Measurements from ENCODE around the gene RFX1. TPM values are rescaled to one million over a fixed set of nuclear protein-coding genes. Genes with fewer than 3 reads are reported as not detected.

RFX1 gene
- total RNA-seq, 1 experiment from 2014 or later = 20.4 TPM

DNA sequence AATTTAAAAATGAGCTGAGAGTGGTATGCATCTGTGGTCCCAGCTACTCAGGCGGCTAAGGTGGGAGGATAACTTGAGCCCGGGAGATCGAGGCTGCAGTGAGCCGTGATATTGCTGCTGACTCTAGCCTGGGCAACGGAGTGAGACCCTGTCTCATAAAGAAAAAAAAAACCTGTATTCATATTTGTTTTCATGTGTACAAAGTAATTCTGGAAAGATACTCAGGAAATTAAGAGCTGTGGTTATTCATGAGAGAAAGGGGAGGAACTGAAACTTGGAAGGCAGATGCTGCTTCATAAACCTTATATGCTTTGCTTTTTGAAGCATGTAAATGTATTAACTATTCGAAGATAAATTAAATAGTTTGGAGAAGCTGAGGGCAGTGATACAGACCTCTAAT lies 13.0 kb upstream of the RFX1 start (continued):
- TF ChIP-seq, protein P1, sequence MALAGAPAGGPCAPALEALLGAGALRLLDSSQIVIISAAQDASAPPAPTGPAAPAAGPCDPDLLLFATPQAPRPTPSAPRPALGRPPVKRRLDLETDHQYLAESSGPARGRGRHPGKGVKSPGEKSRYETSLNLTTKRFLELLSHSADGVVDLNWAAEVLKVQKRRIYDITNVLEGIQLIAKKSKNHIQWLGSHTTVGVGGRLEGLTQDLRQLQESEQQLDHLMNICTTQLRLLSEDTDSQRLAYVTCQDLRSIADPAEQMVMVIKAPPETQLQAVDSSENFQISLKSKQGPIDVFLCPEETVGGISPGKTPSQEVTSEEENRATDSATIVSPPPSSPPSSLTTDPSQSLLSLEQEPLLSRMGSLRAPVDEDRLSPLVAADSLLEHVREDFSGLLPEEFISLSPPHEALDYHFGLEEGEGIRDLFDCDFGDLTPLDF (CRISPR knock-in tag; IDR thresholded peaks at IDR 0.05) = no peak
- no peak for TF ChIP-seq ESRRA (CRISPR knock-in tag; IDR thresholded peaks at IDR 0.05; ENCODE audit: borderline replicate concordance)
- TF ChIP-seq, protein P2, sequence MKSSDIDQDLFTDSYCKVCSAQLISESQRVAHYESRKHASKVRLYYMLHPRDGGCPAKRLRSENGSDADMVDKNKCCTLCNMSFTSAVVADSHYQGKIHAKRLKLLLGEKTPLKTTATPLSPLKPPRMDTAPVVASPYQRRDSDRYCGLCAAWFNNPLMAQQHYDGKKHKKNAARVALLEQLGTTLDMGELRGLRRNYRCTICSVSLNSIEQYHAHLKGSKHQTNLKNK (CRISPR knock-in tag; IDR thresholded peaks at IDR 0.05) = no peak
- TF ChIP-seq, protein P3, sequence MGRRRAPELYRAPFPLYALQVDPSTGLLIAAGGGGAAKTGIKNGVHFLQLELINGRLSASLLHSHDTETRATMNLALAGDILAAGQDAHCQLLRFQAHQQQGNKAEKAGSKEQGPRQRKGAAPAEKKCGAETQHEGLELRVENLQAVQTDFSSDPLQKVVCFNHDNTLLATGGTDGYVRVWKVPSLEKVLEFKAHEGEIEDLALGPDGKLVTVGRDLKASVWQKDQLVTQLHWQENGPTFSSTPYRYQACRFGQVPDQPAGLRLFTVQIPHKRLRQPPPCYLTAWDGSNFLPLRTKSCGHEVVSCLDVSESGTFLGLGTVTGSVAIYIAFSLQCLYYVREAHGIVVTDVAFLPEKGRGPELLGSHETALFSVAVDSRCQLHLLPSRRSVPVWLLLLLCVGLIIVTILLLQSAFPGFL (CRISPR knock-in tag; IDR thresholded peaks at IDR 0.05; ENCODE audit: borderline replicate concordance) = no peak
- TF ChIP-seq CREM (CRISPR knock-in tag; IDR thresholded peaks at IDR 0.05) = no peak
- TF ChIP-seq ZNF317 (CRISPR knock-in tag; IDR thresholded peaks at IDR 0.05; ENCODE audit: borderline replicate concordance, low read depth) = no peak
- no peak for TF ChIP-seq ZNF219 (CRISPR knock-in tag; IDR thresholded peaks at IDR 0.05; ENCODE audit: borderline replicate concordance)
- no peak for TF ChIP-seq TP53 (CRISPR knock-in tag; IDR thresholded peaks at IDR 0.05)

DNA sequence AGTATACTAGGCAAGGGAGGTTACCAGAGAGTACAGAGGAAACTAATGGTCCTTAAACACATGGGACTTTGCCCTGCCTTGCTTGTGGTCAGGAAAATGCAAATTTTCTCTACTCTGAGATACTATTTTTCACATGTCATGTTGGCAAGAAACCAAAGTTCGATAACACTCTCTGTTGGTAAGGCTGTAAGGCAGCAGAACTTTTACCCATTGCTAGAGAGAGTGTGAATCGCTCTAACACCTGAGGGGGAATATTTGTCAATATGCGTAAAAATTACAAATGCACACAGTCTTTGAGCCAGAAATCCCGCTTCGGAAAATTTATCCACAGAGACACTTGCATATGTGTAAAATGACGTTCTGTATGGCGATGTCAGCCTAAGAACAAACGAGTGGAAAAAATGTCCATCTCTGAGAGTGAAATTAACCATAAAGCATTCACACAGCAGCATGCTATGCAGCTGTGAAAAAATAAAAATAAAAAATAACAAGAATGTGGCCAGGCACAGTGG lies 9.5 kb upstream of the RFX1 start:
- DNase-seq (ENCODE audit: low spot score) (no peak), ATAC-seq (no peak)
- POLR2A ChIA-PET = no interaction called here
- CTCF ChIA-PET = interaction anchor here (0.6 to 1.0 kb wide), 3 partner anchors 32 to 150 kb away, joined by 3 to 5 read pairs (median 3); no protein-coding TSS in a partner anchor
- H3K36me3 Mint-ChIP-seq = no peaks in the 10 kb centered on the region
- no peaks in the 10 kb centered on the region for H3K4me1 Mint-ChIP-seq
- H3K4me3 Mint-ChIP-seq = no peak overlapping the region
- peaks cover 8% of the 10 kb centered on the region for H3K9me3 Mint-ChIP-seq
- H3K27me3 Mint-ChIP-seq (ENCODE audit: low read depth) = no peaks in the 10 kb centered on the region
- H3K27ac Mint-ChIP-seq = no peak overlapping the region
- no peak for TF ChIP-seq CREM (CRISPR knock-in tag; IDR thresholded peaks at IDR 0.05)
- TF ChIP-seq IRF2 (CRISPR knock-in tag; IDR thresholded peaks at IDR 0.05; ENCODE audit: borderline replicate concordance, low read depth) = no peak
- no peak for TF ChIP-seq ZNF138 (CRISPR knock-in tag; conservative IDR thresholded peaks at IDR 0.05)
- TF ChIP-seq CBFB (CRISPR knock-in tag; IDR thresholded peaks at IDR 0.05; ENCODE audit: low read depth) = no peak
- no peak for TF ChIP-seq ZNF671 (CRISPR knock-in tag; IDR thresholded peaks at IDR 0.05)
- TF ChIP-seq, protein P4, sequence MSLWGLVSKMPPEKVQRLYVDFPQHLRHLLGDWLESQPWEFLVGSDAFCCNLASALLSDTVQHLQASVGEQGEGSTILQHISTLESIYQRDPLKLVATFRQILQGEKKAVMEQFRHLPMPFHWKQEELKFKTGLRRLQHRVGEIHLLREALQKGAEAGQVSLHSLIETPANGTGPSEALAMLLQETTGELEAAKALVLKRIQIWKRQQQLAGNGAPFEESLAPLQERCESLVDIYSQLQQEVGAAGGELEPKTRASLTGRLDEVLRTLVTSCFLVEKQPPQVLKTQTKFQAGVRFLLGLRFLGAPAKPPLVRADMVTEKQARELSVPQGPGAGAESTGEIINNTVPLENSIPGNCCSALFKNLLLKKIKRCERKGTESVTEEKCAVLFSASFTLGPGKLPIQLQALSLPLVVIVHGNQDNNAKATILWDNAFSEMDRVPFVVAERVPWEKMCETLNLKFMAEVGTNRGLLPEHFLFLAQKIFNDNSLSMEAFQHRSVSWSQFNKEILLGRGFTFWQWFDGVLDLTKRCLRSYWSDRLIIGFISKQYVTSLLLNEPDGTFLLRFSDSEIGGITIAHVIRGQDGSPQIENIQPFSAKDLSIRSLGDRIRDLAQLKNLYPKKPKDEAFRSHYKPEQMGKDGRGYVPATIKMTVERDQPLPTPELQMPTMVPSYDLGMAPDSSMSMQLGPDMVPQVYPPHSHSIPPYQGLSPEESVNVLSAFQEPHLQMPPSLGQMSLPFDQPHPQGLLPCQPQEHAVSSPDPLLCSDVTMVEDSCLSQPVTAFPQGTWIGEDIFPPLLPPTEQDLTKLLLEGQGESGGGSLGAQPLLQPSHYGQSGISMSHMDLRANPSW (CRISPR knock-in tag; conservative IDR thresholded peaks at IDR 0.05; ENCODE audit: low read depth) = no peak
- TF ChIP-seq, protein P5, sequence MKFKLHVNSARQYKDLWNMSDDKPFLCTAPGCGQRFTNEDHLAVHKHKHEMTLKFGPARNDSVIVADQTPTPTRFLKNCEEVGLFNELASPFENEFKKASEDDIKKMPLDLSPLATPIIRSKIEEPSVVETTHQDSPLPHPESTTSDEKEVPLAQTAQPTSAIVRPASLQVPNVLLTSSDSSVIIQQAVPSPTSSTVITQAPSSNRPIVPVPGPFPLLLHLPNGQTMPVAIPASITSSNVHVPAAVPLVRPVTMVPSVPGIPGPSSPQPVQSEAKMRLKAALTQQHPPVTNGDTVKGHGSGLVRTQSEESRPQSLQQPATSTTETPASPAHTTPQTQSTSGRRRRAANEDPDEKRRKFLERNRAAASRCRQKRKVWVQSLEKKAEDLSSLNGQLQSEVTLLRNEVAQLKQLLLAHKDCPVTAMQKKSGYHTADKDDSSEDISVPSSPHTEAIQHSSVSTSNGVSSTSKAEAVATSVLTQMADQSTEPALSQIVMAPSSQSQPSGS (CRISPR knock-in tag; IDR thresholded peaks at IDR 0.05; ENCODE audit: borderline replicate concordance, low read depth) = no peak
- TF ChIP-seq JUN (CRISPR knock-in tag; IDR thresholded peaks at IDR 0.05) = no peak

DNA sequence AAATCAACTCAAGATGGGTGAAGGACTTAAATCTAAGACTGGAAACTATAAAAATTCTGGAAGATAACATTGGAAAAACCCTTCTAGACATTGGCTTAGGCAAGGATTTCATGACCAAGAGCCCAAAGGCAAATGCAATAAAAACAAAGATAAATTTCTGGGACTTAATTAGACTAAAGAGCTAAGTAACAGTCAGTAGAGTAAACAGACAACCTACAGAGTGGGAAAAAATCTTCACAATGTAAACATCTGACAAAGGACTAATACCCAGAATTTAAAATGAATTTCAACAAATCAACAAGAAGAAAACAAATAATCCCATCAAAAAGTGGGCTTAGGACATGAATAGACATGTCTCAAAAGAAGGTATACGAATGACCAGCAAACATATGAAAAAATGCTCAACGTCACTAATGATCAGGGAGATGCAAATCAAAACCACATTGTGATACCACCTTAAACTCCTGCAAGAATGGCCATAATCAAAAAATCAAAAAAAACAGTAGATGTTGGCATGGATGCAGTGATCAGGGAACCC lies 6.3 kb upstream of the RFX1 start:
- ChIA-PET POLR2A (no interaction called here), CTCF (no interaction called here)
- H3K27ac Mint-ChIP-seq = no peak overlapping the region
- H3K9me3 Mint-ChIP-seq = peaks cover 8% of the 10 kb centered on the region
- H3K27me3 Mint-ChIP-seq (ENCODE audit: low read depth) = peaks cover 4% of the 10 kb centered on the region
- no peak for ATAC-seq
- no peaks in the 10 kb centered on the region for H3K36me3 Mint-ChIP-seq
- no peaks in the 10 kb centered on the region for H3K4me1 Mint-ChIP-seq
- TF ChIP-seq, protein P6, sequence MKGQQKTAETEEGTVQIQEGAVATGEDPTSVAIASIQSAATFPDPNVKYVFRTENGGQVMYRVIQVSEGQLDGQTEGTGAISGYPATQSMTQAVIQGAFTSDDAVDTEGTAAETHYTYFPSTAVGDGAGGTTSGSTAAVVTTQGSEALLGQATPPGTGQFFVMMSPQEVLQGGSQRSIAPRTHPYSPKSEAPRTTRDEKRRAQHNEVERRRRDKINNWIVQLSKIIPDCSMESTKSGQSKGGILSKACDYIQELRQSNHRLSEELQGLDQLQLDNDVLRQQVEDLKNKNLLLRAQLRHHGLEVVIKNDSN (CRISPR knock-in tag; IDR thresholded peaks at IDR 0.05) = no peak
- TF ChIP-seq ZNF423 (CRISPR knock-in tag; IDR thresholded peaks at IDR 0.05) = no peak
- no peak overlapping the region for H3K4me3 Mint-ChIP-seq
- DNase-seq (ENCODE audit: low spot score) = no peak
